OCI-LY3 (cell line): ENCODE data around the gene SLC27A1.

Source experiments
- CTCF ChIP-seq: fragments of 200-600, 300-600 bp; sonication (generic); IDR thresholded peaks from 2 replicates; pipeline ENCODE4 v1.5.1; 2014; ENCODE audit warnings: antibody characterized with exemption, low read length, low read depth
- EZH2phosphoT487 ChIP-seq: fragments of 200-600 bp; shearing (Covaris generic); IDR thresholded peaks from 2 replicates; pipeline ENCODE4 v1.6.1; 2018; ENCODE audit warnings: antibody characterized with exemption, mixed run types, low read depth

- no peak for TF ChIP-seq CTCF
- no peak for TF ChIP-seq EZH2phosphoT487
These were observed 57.0 kb downstream of the SLC27A1 start for GRCh38 chr19:17527326-17527725.
